ENCODE results near the gene TTC13.
A peak's percentile ranks its signal among the peaks of the same experiment; 100 is the strongest.

TTC13 gene

DNA sequence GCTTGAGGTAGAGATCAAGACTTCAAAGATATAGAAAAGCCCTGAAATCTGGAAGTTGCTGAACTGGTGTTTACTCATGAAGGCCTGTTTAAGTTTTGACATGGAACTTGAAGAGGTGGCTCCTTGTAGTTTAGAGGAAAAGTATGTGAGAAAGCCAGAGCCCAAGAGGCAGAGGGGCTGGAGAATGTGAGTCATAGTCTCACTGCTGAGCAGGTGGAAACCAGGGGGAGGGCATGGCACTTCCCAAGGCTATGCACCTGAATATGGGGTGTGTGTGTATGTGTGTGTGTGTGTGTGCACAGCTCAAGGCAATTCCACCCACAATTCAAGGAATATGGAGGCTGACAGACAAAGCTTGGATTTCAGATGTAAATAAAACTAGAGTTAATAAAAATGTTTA is 63.6 kb downstream of the TTC13 start:
- H3K9me3 Mint-ChIP-seq: no peaks in the 10 kb centered on the region
- no peak overlapping the region for H3K27ac Mint-ChIP-seq
- H3K4me3 Mint-ChIP-seq: no peak overlapping the region
- peaks cover 54% of the 10 kb centered on the region for H3K36me3 Mint-ChIP-seq
- no peak for ATAC-seq
- no peaks in the 10 kb centered on the region for H3K27me3 Mint-ChIP-seq
- peaks cover 4% of the 10 kb centered on the region for H3K4me1 Mint-ChIP-seq

DNA sequence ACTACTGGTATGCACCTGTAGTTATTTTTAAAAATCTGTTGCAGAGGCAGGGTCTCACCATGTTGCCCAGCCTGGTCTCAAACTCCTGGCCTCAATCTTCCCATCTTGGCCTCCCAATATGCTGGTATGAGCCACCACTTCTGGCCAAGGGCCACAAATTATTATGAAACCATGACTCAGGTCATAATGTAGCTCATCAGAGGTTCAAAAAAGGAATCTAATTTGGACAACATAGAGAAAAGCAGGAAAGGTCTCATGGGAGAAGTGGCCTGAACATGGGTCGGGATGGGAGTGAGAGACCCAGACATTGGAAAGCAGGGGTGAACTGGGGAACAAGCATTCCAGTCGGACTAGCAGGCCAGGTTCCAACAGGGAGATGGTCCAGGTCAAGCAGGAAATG is 65.2 kb downstream of the TTC13 start:
- H3K9me3 Mint-ChIP-seq: no peaks in the 10 kb centered on the region
- H3K4me3 Mint-ChIP-seq: no peak overlapping the region
- ATAC-seq: no peak
- H3K4me1 Mint-ChIP-seq: peaks cover 4% of the 10 kb centered on the region
- peaks cover 66% of the 10 kb centered on the region for H3K36me3 Mint-ChIP-seq
- no peak overlapping the region for H3K27ac Mint-ChIP-seq
- no peaks in the 10 kb centered on the region for H3K27me3 Mint-ChIP-seq

DNA sequence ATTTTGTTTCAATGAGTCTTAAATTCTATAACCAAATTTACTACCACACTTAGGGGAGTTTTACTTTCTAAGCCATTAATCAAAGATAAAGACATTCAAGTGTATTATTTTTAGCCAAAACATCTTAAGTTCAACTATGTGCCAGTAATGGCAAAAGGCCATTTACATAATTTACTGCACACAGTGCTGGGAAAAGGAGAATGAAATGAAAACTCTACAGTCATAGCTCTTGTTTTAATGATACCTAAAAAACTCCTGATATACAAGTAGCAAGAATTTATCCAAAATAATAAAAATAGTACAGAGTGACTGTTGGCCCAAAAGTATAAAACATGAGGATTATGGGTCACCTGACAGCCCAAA is 67.9 kb downstream of the TTC13 start:
- Mint-ChIP-seq H3K4me3 (no peak overlapping the region), H3K9me3 (no peaks in the 10 kb centered on the region), H3K4me1 (no peaks in the 10 kb centered on the region), H3K36me3 (peaks cover 80% of the 10 kb centered on the region), H3K27me3 (no peaks in the 10 kb centered on the region), H3K27ac (peak overlapping the region; percentile 11)
- no peak for ATAC-seq

DNA sequence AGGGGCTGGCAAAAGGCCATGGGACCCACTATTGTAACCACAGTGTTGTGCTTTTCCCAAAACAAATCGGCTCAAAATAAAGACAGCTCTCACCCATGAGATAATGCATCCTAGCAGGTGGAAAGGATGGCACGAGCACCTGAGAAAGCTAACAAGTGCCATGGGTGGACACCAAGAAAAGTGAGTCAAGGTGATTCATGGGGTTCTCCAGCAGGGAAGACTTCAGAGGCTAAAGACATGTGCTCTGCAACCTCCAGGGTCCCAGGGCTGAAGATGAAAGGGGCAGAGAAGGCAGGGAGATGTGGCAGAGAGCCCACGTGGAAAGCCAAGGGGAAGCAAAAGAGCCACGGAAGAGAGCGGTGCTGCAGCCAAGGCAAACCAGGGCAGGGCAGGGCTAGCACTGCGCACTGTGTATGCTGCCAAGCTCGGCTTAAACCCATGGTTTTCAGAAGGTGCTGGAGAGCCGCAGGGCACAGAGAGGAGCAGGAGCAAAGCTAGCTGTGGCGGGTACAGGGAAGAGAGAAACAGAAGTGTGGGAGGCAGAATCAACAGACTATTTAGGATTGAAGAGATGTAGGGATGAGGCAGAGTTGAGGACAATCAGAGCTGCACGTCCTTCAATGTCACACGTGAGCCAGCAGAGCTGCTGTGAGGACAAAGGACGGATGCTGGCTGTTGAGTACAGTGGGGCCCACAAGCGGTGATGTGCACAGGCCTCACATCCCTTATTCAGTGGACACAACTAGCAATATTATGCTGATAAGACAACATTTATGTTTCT is 68.5 kb downstream of the TTC13 start:
- no peaks in the 10 kb centered on the region for H3K4me1 Mint-ChIP-seq
- H3K27me3 Mint-ChIP-seq: no peaks in the 10 kb centered on the region
- peaks cover 78% of the 10 kb centered on the region for H3K36me3 Mint-ChIP-seq
- no peak for ATAC-seq
- peak overlapping the region; percentile 11 for H3K27ac Mint-ChIP-seq
- H3K9me3 Mint-ChIP-seq: no peaks in the 10 kb centered on the region
- H3K4me3 Mint-ChIP-seq: no peak overlapping the region

DNA sequence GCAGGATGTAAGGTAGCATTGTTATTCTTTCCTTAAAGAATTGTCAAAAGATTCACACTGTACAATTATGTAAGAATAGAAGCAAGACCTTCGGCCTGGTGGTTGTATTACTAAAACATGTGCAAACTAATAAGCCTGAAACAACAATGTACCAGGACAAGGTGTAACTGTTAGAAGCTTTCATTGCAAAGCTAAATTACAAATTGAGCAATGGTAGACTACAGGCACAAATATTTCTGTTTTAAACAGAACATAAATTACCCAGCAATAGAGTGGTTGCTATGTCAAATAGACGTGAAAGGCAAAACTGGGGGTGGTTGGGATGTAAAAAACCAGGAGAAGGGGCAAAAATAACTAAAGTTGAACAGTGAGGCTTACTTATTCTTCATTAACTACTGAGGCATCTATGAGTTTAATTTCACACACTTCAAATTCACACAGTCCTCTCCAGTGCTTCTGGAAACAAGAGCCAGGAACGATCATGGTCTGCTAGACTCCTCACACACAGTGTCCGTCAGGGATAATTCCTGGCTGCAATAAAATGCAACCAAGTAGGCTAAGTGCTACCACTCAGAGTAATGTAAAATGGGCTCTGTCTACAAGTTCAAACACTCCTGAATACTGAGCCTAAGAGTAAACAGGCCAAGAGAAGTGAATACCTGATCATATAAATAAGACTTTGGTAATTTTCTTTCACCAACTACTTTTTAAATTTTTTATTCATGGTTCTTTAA is 71.0 kb downstream of the TTC13 start:
- no peak overlapping the region for H3K27ac Mint-ChIP-seq
- peaks cover 69% of the 10 kb centered on the region for H3K36me3 Mint-ChIP-seq
- no peak overlapping the region for H3K4me3 Mint-ChIP-seq
- H3K4me1 Mint-ChIP-seq: no peaks in the 10 kb centered on the region
- H3K27me3 Mint-ChIP-seq: no peaks in the 10 kb centered on the region
- ATAC-seq: no peak
- H3K9me3 Mint-ChIP-seq: no peaks in the 10 kb centered on the region

DNA sequence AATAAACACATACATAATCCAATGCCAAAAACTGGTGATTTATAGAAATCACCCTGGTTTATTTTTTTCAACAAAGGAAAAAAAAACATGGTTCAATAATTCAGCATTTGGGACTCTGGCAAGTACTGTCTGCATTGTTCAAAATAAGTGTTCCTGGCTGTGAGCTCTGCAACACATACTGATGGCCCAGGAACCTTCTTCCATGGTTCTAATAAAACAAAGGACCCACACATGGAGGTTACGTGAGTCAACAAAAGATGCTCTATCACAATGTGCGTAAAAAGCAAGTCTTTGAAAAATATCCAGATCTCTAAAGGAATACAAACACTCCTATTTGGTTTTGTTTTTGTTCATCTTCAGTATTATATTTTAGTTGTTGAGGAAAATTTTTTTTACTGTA is 72.4 kb downstream of the TTC13 start:
- no peaks in the 10 kb centered on the region for H3K4me1 Mint-ChIP-seq
- no peaks in the 10 kb centered on the region for H3K9me3 Mint-ChIP-seq
- H3K36me3 Mint-ChIP-seq: peaks cover 57% of the 10 kb centered on the region
- H3K27me3 Mint-ChIP-seq: no peaks in the 10 kb centered on the region
- no peak overlapping the region for H3K4me3 Mint-ChIP-seq
- no peak overlapping the region for H3K27ac Mint-ChIP-seq
- ATAC-seq: no peak

DNA sequence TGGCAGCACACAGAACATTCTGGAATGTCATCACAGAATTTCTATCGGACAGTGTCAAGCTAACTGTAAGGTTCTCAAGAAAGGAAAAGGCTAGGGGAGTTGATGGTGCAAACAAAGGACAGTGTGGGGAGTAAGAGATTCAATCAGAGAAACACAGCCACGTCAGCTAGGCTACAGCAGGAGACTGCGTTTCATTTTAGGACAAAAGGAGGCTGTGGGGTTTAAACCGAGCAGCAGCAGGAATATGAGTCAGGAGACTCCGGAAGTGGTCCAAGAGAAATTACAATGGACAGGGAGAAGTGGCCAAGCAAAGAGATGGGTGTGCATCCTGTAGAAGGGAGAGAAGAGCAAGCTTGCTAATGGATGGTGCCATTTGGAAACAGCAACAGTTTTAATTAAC is 72.9 kb downstream of the TTC13 start:
- Mint-ChIP-seq H3K9me3 (no peaks in the 10 kb centered on the region), H3K36me3 (peaks cover 53% of the 10 kb centered on the region), H3K27ac (no peak overlapping the region), H3K27me3 (no peaks in the 10 kb centered on the region), H3K4me3 (no peak overlapping the region), H3K4me1 (no peaks in the 10 kb centered on the region)
- ATAC-seq: no peak

DNA sequence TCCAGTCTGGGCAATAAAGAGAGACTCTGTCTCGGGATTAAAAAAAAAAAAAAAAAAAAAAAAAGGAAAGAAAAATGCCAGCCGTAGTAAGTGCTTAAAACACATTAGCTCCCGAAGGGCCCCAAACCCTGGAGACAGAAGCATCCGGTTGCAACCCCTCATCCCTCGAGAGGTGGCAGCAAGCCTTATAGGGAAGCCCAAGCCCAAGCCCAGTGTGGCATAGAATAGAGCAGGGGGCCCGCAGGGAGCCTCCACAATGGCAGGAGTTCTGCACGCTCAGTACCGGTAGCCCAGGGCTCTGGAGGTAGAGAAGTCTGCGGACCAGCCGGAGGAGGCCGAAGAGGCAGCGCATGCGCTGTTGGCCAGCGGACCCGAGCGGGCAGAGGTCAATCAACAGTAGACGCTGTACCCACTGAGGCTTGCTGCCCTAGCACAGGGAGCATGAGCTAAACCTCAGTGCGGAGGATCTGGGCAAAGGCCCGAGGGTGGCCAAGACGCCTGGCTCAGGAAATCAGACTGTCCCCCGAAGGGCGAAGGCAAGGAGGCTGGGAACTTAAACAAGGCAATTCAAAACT is 76.2 kb downstream of the TTC13 start:
- H3K27ac Mint-ChIP-seq: no peak overlapping the region
- H3K4me1 Mint-ChIP-seq: no peaks in the 10 kb centered on the region
- ATAC-seq: no peak
- H3K27me3 Mint-ChIP-seq: no peaks in the 10 kb centered on the region
- H3K4me3 Mint-ChIP-seq: no peak overlapping the region
- H3K36me3 Mint-ChIP-seq: peaks cover 34% of the 10 kb centered on the region
- no peaks in the 10 kb centered on the region for H3K9me3 Mint-ChIP-seq

DNA sequence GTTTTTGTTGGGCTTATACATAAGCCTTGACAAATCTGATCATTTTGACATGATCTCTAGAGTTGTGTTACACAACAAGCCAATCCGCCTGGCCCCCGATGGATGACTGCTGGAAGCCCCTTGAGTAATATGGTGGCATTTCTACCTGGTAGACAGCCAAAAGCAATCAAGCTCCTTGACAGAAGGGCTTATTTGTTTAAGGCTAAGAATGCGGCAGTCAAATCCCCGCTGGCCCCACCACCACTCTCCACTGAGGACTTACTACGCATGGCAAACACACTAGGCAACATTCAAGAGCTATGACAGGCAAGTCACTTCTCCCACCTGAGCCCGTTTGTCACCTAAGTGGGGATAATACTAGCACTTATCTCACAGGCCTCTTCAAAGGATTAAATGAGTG is 77.0 kb downstream of the TTC13 start:
- no peak overlapping the region for H3K4me3 Mint-ChIP-seq
- H3K27ac Mint-ChIP-seq: no peak overlapping the region
- no peak for ATAC-seq
- peaks cover 26% of the 10 kb centered on the region for H3K36me3 Mint-ChIP-seq
- H3K4me1 Mint-ChIP-seq: no peaks in the 10 kb centered on the region
- H3K9me3 Mint-ChIP-seq: no peaks in the 10 kb centered on the region
- H3K27me3 Mint-ChIP-seq: no peaks in the 10 kb centered on the region

DNA sequence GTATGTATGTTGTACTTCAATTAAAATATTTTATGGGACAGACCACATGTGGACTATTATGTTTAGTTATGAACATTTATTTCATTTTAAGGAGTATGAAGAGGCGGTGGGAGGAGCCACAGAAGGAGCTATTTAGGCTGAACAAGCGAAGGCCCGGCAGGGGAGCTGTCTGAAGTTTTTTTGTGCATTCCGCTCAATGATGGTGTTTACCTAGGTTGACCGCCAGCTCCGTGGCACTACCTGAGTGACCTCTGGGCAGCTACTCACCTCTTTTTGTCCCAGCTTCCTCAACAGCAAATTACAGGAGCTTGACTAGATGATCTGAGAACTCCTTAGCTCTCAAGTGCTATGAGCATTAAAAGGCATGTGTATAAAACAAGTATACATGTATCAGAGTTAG is 77.7 kb downstream of the TTC13 start:
- no peak overlapping the region for H3K4me3 Mint-ChIP-seq
- H3K9me3 Mint-ChIP-seq: no peaks in the 10 kb centered on the region
- H3K27me3 Mint-ChIP-seq: no peaks in the 10 kb centered on the region
- ATAC-seq: no peak
- H3K4me1 Mint-ChIP-seq: no peaks in the 10 kb centered on the region
- H3K36me3 Mint-ChIP-seq: peaks cover 19% of the 10 kb centered on the region
- no peak overlapping the region for H3K27ac Mint-ChIP-seq

DNA sequence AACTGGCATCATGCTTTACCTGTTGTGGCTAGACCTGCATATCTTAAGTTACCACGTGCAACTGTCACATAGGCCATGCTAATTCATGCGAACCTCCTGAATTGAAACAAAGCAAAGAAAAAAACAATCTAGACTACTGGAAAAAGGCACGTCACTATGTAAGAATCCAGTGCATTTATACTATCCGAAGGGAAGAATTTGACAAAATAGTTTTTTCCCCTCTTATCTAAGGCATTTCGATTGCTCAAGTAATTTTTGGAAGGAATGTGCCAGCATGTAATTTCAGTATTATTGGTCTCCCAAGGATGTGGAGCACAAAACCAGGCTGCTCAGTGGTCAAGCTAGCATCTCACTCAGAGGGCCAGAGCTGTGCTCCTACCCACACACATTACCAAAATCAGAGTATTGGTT is 78.8 kb downstream of the TTC13 start:
- ATAC-seq: no peak
- Mint-ChIP-seq H3K4me1 (no peaks in the 10 kb centered on the region), H3K9me3 (no peaks in the 10 kb centered on the region), H3K27ac (no peak overlapping the region), H3K36me3 (peaks cover 13% of the 10 kb centered on the region), H3K4me3 (no peak overlapping the region), H3K27me3 (no peaks in the 10 kb centered on the region)

DNA sequence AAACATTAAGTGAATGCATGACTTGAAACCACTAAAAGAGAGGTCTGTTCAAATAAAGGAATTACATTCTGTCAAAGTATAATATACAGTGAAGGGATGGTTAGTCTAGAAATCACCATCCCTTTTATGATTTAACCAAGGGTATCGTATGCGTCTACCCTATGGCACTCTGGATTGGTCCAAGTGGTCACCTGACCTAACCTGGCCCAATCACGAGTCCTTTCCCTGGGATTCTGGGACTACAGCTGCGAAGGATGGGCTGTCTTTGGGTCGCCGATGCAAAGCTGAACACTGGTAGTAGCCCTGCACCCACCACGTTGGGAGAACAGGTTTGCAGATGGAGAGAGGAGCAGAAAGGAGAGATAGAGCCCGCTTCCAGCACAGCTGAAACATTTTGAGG is 79.9 kb downstream of the TTC13 start:
- ATAC-seq: no peak
- Mint-ChIP-seq H3K4me3 (no peak overlapping the region), H3K36me3 (peaks cover 10% of the 10 kb centered on the region), H3K4me1 (no peaks in the 10 kb centered on the region), H3K27me3 (no peaks in the 10 kb centered on the region), H3K9me3 (no peaks in the 10 kb centered on the region), H3K27ac (no peak overlapping the region)

DNA sequence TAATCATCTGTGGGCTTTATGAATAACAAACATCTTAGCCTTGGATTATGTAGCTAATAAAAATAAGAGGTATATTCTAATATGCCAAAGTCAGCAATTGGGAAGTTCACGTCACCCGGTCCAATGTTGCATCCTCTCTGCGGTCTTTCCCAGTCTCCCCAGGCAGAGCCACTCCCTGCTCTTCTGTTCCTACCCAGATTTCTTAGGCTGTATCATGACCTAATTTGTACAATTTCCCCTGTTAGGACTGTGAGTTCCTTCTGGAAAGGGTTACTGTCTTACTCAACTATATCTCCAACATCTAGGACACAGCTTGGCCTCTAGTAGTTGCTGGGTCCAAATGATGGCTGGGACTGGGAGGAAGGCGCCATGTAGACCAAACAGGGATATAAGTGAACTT is 80.5 kb downstream of the TTC13 start:
- Mint-ChIP-seq H3K36me3 (peaks cover 5% of the 10 kb centered on the region), H3K27ac (no peak overlapping the region), H3K4me3 (no peak overlapping the region), H3K4me1 (no peaks in the 10 kb centered on the region), H3K27me3 (no peaks in the 10 kb centered on the region), H3K9me3 (no peaks in the 10 kb centered on the region)
- ATAC-seq: no peak

DNA sequence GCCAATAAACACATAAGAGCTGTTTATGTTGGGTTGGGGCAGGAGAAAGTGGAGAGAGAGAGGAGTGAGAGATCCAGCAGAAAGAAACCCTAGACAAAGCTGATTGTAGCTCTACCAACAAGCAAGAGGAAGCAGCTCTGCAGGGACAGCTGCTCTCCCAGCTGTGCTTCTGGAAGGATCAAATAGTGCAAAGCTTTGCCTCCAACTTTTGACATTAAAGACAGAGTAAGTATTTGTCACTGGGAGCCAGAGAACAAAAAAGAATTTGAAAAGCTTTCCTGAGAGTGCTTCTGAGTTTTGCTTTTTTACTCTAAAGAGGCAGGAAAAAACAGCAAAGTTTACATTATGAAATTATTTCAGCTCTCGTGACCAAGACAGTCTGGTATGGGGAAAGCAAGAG is 81.9 kb downstream of the TTC13 start:
- Mint-ChIP-seq H3K4me1 (peaks cover 8% of the 10 kb centered on the region), H3K36me3 (peaks cover 5% of the 10 kb centered on the region), H3K9me3 (no peaks in the 10 kb centered on the region), H3K27ac (no peak overlapping the region), H3K27me3 (no peaks in the 10 kb centered on the region), H3K4me3 (no peak overlapping the region)
- no peak for ATAC-seq

DNA sequence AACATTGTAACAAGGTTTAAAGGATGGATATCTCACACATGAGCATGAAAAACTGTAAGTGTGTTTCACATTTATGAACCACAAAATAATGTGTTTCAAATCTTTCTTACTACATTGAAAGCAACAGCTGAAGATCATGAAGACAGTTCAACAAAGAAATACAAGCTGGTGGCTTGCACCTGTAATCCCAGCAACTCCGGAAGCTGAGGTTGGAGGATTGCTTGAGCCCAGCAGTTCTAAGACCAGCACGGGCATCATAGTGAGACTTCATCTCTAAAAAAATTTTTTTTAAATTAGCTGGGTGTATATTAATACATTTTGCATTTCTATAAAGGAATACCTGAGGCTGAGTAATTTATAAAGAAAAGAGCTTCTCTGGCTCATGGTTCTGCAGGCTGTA is 83.2 kb downstream of the TTC13 start:
- no peaks in the 10 kb centered on the region for H3K9me3 Mint-ChIP-seq
- peaks cover 5% of the 10 kb centered on the region for H3K36me3 Mint-ChIP-seq
- H3K27ac Mint-ChIP-seq: no peak overlapping the region
- H3K27me3 Mint-ChIP-seq: no peaks in the 10 kb centered on the region
- no peak overlapping the region for H3K4me3 Mint-ChIP-seq
- H3K4me1 Mint-ChIP-seq: peaks cover 8% of the 10 kb centered on the region
- no peak for ATAC-seq

DNA sequence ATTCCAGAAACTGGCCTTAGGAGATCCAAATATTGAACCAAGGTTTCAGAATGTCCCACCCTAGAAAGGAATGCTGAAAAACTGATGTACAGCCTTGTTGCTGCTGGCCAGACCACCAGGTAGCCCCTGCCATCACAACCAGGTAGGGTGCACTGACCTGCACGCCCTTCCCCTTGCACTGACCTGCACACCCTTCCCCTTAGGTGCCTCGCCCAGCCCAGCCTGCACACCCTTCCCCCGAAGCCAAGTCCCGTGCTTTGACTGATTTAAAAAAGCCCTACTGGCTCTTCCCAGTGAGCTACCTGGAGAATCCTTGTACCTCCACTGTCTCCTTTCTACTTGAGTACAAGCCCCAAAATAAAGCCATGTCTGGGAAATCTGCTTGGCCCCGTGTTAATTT is 84.0 kb downstream of the TTC13 start:
- Mint-ChIP-seq H3K36me3 (peaks cover 5% of the 10 kb centered on the region), H3K4me1 (peaks cover 8% of the 10 kb centered on the region), H3K27me3 (peaks cover 1% of the 10 kb centered on the region), H3K27ac (no peak overlapping the region), H3K4me3 (no peak overlapping the region), H3K9me3 (no peaks in the 10 kb centered on the region)
- ATAC-seq: no peak

Data from stimulated activated memory B cell treated with anti-CD40 and anti-IgM and Interleukin-4, amounts not matched to agents 10 μg/mL and 1 μg/mL and 100 μg/mL, for 72 hours (primary cell).